GM12873 (cell line): ENCODE measurements around the gene SPOCK1.

ENCODE experiments used
- CTCF ChIP-seq: IDR thresholded peaks from 2 replicates; pipeline ENCODE4 v1.5.1; 2012; ENCODE audit warnings: low read depth, mild to moderate bottlenecking, moderate library complexity, low read length, control low read depth; ENCODE audit not compliant: insufficient read depth; ENCODE audit errors: missing control alignments

The SPOCK1 gene

DNA sequence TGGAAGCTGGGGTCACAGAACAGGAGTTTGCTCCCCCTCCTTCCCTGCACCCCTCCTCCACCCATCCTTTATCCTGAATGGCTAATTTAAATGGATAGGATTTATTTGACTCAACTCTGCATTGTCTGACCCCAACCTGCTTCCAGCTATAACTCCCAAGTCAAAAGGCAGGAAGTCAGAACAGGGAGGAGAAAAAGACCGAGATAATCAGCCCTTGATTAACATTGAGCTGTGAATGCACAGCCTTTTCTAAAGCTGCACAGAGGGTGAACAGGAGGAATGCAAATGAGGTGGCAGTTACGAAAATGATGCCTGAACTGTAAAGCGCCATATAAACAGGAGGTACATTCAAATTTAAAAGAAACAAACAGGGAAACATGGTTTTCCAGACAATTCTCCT lies 152.8 kb downstream of the SPOCK1 start:
- no peak for TF ChIP-seq CTCF

DNA sequence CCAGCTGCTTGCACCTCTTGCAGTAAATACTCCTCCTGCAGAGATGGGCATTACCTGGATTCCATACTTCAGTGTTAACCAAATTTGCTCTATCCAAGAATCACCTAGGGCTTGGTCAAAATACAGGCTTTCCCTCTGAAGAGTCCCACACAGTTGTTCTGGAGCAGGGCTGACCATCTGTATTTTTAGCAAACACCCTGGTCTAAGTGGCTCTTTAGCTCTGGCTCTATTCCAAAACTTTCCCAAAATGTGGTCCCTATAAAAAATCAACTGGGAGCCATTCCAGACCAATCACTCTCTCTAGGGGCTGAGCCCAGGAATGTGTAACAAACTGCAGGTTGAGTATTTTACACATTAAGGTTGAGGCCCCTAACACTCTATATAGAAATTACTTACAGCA lies 153.7 kb downstream of the SPOCK1 start:
- no peak for TF ChIP-seq CTCF

DNA sequence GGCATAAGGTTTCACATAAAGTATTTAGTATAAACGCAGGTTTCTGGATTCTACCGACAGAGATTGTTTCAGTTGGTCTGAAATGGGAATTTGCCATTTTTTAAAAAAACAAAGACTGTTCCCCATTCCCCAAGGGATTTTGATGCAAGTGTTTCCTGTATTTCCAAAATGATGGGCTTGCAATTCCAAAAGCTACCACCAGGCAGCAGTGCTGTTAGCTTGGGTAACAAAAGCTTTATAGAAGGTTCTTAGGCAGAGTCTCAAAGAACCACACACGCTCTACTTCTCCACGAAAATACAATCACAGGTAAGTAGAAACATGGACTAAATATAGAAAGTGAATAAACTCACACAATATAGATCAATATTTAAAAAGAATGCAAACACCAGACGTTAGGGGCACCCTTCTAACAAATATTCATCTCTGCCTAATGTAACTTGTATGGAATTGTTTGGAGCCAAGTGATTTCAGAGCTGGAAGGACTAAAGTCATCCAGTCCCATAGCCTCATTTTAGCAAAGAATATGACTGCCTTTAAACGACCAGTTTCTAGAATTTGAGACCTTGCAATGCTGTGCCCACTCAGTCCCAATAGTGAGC lies 154.3 kb downstream of the SPOCK1 start:
- TF ChIP-seq CTCF, result peak; percentile 86

GRCh38 chr5:137344021-137344420 lies 155.1 kb downstream of the SPOCK1 start:
- TF ChIP-seq CTCF, result no peak

DNA sequence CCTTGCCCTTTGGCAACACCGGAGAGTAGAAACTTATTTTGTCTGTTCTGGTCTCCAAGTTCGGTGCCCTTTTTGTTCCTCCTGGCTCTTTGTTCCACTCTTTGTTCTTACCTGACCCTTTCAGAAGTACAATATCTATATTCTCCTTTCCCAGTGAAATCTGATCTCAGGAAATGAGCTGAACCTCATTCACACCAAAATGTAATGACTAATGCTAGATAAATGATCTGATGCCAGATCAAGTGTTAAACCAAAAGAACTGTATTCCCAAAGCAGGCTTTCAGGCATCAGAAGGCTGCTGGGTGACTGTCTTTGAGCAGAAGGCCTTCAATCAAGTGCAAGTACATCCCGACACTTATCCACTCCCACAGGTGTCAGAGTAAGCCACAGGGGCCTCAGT lies 156.4 kb downstream of the SPOCK1 start:
- TF ChIP-seq CTCF, result no peak

DNA sequence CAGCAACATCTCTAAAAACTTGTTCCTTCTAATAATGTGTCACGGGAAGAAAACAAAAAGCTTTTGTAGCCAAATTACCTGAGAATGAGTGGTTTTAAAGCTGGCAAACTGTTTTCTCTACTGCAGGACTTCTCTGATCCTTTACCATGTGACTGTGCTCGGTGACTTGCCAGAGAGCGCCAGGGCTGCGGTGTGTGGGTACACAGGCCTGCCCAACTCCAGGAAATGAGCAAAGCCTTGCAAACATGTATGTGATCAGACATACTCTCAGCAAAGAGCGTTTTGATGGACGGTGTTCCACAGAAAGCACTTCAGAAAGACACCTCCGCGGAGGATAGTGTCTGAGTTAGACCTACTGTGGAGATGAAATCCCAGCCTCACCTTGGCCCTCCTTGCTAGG lies 157.3 kb downstream of the SPOCK1 start:
- no peak for TF ChIP-seq CTCF

GRCh38 chr5:137340881-137341280 lies 158.2 kb downstream of the SPOCK1 start:
- TF ChIP-seq CTCF, result no peak
